ENCODE data around the gene DAZL.

GRCh38 chr3:16587047-16587680, 18.1 kb downstream of the DAZL start:
- TF ChIP-seq HOXA7 (CRISPR knock-in tag; IDR thresholded peaks at IDR 0.05; ENCODE audit: borderline replicate concordance) (no peak), CTCF (tag by site-specific recombination; IDR thresholded peaks at IDR 0.05) (no peak), ZNF274 (IDR thresholded peaks at IDR 0.05; ENCODE audit: low read length) (no peak), ZNF274 (tag by site-specific recombination; IDR thresholded peaks at IDR 0.05; ENCODE audit: borderline replicate concordance) (no peak), ZNF433 (tag by site-specific recombination; IDR thresholded peaks at IDR 0.05; ENCODE audit: low read depth) (no peak), ZNF426 (tag by site-specific recombination; IDR thresholded peaks at IDR 0.05) (no peak), ZSCAN18 (tag by site-specific recombination; IDR thresholded peaks at IDR 0.05) (no peak), ZFP37 (tag by site-specific recombination; IDR thresholded peaks at IDR 0.05) (no peak), SP2 (tag by site-specific recombination; IDR thresholded peaks at IDR 0.05) (no peak), REST (tag by site-specific recombination; IDR thresholded peaks at IDR 0.05) (no peak), ZNF707 (tag by site-specific recombination; IDR thresholded peaks at IDR 0.05) (no peak), ZNF133 (tag by site-specific recombination; IDR thresholded peaks at IDR 0.05) (no peak), TCF7L2 (IDR thresholded peaks at IDR 0.05; ENCODE audit: borderline replicate concordance, low read depth, low read length) (no peak), ZNF837 (tag by site-specific recombination; IDR thresholded peaks at IDR 0.05) (no peak)

All from HEK293 (cell line).